HL-60 (cell line): Measurements from ENCODE around the gene MYBPC3.

Experiments
- DNase-seq, 2 experiments: peaks; one replicate each; pipeline ENCODE4 v3.0.0-alpha.2; 2010 to 2020; ENCODE audit warnings: low read depth in 1 of 2, low spot score in 1 of 2
- H3K27ac ChIP-seq: fragments of 250-450 bp; sonication (Bioruptor Pico); replicated peaks from 2 replicates; pipeline ENCODE4 v1.5.1; 2020; ENCODE audit warnings: mild to moderate bottlenecking, moderate library complexity
- H3K27me3 ChIP-seq: fragments of 250-450 bp; sonication (Bioruptor Pico); 2 replicates; pipeline ENCODE4 v1.5.1; 2021; ENCODE audit warnings: mild to moderate bottlenecking, moderate library complexity; ENCODE audit not compliant: insufficient read depth, poor library complexity, severe bottlenecking
- H3K4me3 ChIP-seq: replicated peaks from 2 replicates; pipeline ENCODE4 v1.5.1; 2011; ENCODE audit warnings: mild to moderate bottlenecking, control low read depth, low read length; ENCODE audit not compliant: insufficient read depth
- CTCF ChIP-seq: IDR thresholded peaks from one replicate; pipeline ENCODE4 v1.5.1; 2011; ENCODE audit warnings: low read length, control low read depth, inconsistent platforms; ENCODE audit not compliant: insufficient read depth
- GABPA ChIP-seq: IDR thresholded peaks from 2 replicates; pipeline ENCODE4 v1.6.1; 2012; ENCODE audit warnings: low read depth
- POLR2AphosphoS5 ChIP-seq: IDR thresholded peaks from 2 replicates; pipeline ENCODE4 v1.6.1; 2012; ENCODE audit warnings: low read depth
- SPI1 ChIP-seq: IDR thresholded peaks from 2 replicates; pipeline ENCODE4 v1.6.1; 2012; ENCODE audit warnings: low read depth, mild to moderate bottlenecking, borderline replicate concordance
- TF ChIP-seq, protein P1 (sequence below): IDR thresholded peaks from 2 replicates; pipeline ENCODE4 v1.6.1; 2012; ENCODE audit warnings: low read depth; ENCODE audit not compliant: insufficient replicate concordance

MYBPC3 gene

GRCh38 chr11:47348859-47349258 lies 3.6 kb downstream of the MYBPC3 start:
- DNase-seq: peak in 1 of 2 experiments; percentile 74
- Histone ChIP-seq H3K27ac (no peak overlapping the region), H3K4me3 (no peak overlapping the region), H3K27me3 (no peaks in the 10 kb centered on the region)
- peak; percentile 18 for TF ChIP-seq CTCF
- TF ChIP-seq, protein P1, sequence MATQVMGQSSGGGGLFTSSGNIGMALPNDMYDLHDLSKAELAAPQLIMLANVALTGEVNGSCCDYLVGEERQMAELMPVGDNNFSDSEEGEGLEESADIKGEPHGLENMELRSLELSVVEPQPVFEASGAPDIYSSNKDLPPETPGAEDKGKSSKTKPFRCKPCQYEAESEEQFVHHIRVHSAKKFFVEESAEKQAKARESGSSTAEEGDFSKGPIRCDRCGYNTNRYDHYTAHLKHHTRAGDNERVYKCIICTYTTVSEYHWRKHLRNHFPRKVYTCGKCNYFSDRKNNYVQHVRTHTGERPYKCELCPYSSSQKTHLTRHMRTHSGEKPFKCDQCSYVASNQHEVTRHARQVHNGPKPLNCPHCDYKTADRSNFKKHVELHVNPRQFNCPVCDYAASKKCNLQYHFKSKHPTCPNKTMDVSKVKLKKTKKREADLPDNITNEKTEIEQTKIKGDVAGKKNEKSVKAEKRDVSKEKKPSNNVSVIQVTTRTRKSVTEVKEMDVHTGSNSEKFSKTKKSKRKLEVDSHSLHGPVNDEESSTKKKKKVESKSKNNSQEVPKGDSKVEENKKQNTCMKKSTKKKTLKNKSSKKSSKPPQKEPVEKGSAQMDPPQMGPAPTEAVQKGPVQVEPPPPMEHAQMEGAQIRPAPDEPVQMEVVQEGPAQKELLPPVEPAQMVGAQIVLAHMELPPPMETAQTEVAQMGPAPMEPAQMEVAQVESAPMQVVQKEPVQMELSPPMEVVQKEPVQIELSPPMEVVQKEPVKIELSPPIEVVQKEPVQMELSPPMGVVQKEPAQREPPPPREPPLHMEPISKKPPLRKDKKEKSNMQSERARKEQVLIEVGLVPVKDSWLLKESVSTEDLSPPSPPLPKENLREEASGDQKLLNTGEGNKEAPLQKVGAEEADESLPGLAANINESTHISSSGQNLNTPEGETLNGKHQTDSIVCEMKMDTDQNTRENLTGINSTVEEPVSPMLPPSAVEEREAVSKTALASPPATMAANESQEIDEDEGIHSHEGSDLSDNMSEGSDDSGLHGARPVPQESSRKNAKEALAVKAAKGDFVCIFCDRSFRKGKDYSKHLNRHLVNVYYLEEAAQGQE: no peak

DNA sequence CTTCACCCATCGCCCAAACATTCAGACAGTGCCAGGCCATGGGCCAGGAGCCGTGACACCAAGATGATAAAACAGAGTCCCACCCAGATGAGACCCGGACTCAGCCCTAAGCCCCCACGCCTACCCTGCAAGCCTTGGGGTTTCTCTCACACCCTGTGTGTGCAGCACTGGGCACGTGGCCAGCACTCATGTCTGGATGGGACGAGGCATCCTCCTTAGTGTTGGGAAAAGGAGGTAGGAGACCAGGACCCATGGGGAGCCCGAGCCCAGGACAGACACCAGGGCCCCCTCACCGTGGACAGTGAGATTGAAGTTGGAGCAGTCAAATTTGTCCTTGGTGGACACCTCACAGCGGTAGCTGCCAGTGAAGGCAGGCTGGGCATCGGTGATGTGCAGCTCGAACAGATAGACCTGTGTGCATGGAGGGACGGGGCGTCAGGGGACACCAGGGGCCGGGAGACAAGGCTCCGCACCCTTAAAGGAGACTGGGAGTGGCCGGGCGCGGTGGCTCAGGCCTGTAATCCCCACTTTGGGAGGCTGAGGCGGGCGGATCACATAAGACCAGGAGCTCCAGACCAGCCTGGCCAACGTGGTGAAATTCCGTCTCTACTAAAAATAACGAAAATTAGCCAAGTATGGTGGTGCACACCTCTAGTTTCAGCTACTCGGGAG lies 4.2 kb downstream of the MYBPC3 start:
- TF ChIP-seq SPI1 (no peak), POLR2AphosphoS5 (no peak), GABPA (no peak), CTCF (no peak)
- TF ChIP-seq, protein P1: no peak
- DNase-seq: no peak
- no peaks in the 10 kb centered on the region for H3K27me3 ChIP-seq
- no peak overlapping the region for H3K27ac ChIP-seq
- H3K4me3 ChIP-seq: no peak overlapping the region

DNA sequence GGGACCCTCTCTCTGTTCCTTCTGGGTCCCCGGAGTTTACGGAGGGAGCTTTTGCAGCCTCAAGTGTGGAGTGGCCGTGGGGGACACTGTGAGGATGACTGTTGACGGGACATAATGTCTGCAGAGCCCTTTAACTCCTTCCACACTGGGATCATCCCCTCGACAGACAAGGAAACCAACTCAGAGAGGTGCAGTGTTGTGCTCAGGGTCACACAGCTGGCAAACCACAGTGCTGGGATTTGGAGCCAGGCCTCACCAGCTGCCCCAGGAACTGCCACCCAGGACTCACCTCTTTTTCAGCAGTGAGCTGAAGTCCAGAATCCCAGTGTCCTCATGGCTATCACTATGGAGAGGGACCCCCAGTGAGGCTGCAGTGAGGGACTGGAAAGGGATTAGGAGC lies 5.4 kb downstream of the MYBPC3 start:
- no peak overlapping the region for H3K27ac ChIP-seq
- H3K27me3 ChIP-seq: no peaks in the 10 kb centered on the region
- no peak for DNase-seq
- TF ChIP-seq SPI1 (no peak), CTCF (no peak), POLR2AphosphoS5 (no peak), GABPA (no peak)
- TF ChIP-seq, protein P1: no peak
- H3K4me3 ChIP-seq: no peak overlapping the region
